PC-9 (cell line): Measurements from ENCODE around the gene TTC31. TPM values are rescaled to one million over a fixed set of nuclear protein-coding genes. Genes with fewer than 3 reads are reported as not detected.

Experiments
- BruUV-seq: library from RNA; stranded (reverse); fragments of 400-500 nt; replicated peaks from 2 replicates; lab custom pipeline; 2021; lab: Mats Ljungman, UMichigan
- CTCF ChIA-PET: fragments of 300-600 bp; sonication (Branson Sonifier 250); formaldehyde crosslinking; loops from one replicate; lab custom pipeline; 2022; ENCODE audit warnings: antibody characterized with exemption; lab: Charles Lee
- POLR2A ChIA-PET: fragments of 300-600 bp; sonication (Branson Sonifier 250); formaldehyde crosslinking; loops from one replicate; lab custom pipeline; 2022; ENCODE audit warnings: antibody characterized with exemption; ENCODE audit not compliant: unreplicated experiment; lab: Charles Lee
- DNase-seq, 2 experiments: peaks; one replicate each; pipeline versions ENCODE4 v3.0.0 to v3.0.0-alpha.2; 2015 to 2022; ENCODE audit warnings: mixed read lengths in 1 of 2
- H2AFZ ChIP-seq: fragments of 200-600 bp; sonication (generic); 2 replicates; pipeline ENCODE4 v1.8.1; 2017; ENCODE audit warnings: antibody characterized with exemption
- H3F3A ChIP-seq: fragments of 200-600 bp; sonication (generic); 2 replicates; pipeline ENCODE4 v1.8.1; 2017; ENCODE audit warnings: antibody characterized with exemption, mild to moderate bottlenecking, low read depth; ENCODE audit not compliant: insufficient read depth
- H3K27ac ChIP-seq: fragments of 200-600 bp; sonication (generic); 2 replicates; pipeline ENCODE4 v1.6.1; 2016; ENCODE audit warnings: mixed run types
- H3K27me3 ChIP-seq: fragments of 200-600 bp; sonication (generic); 2 replicates; pipeline ENCODE4 v1.6.1; 2016; ENCODE audit warnings: low read depth, mixed run types; ENCODE audit not compliant: insufficient read depth
- H3K36me3 ChIP-seq: fragments of 200-600 bp; sonication (generic); 2 replicates; pipeline ENCODE4 v1.6.1; 2016; ENCODE audit warnings: low read depth, mixed run types
- H3K4me1 ChIP-seq: fragments of 200-600 bp; sonication (generic); replicated peaks from 2 replicates; pipeline ENCODE4 v1.6.1; 2016; ENCODE audit warnings: mixed run types; ENCODE audit not compliant: insufficient read depth
- H3K4me2 ChIP-seq: fragments of 200-600 bp; sonication (generic); 2 replicates; pipeline ENCODE4 v1.6.1; 2017; ENCODE audit warnings: mixed run types
- H3K4me3 ChIP-seq: fragments of 200-600 bp; sonication (generic); 2 replicates; pipeline ENCODE4 v1.6.1; 2016; ENCODE audit warnings: mixed run types
- H3K79me2 ChIP-seq: fragments of 200-600 bp; sonication (generic); 2 replicates; pipeline ENCODE4 v1.6.1; 2017; ENCODE audit warnings: low read depth, mixed run types
- H3K9me2 ChIP-seq: fragments of 200-600 bp; sonication (generic); 2 replicates; pipeline ENCODE4 v1.8.1; 2017; ENCODE audit warnings: mild to moderate bottlenecking; ENCODE audit not compliant: insufficient read depth
- H3K9me3 ChIP-seq: fragments of 200-600 bp; sonication (generic); 2 replicates; pipeline ENCODE4 v1.8.1; 2016; ENCODE audit warnings: low read depth; ENCODE audit not compliant: insufficient read depth
- H4K20me1 ChIP-seq: fragments of 200-600 bp; sonication (generic); 2 replicates; pipeline ENCODE4 v1.8.1; 2017; ENCODE audit not compliant: insufficient read depth
- EZH2 ChIP-seq: fragments of 200-600 bp; sonication (generic); IDR thresholded peaks from 2 replicates; pipeline ENCODE4 v1.8.0; 2017; ENCODE audit warnings: antibody characterized with exemption, low read depth
- intact Hi-C: fragments of 100-400 bp; cut with micrococcal nuclease; formaldehyde crosslinking; loops from one replicate; pipeline ENCODE4 v1.10.0; 2022; ENCODE audit not compliant: unreplicated experiment
- total RNA-seq: library from RNA; stranded (reverse); gene quantifications from 2 replicates; pipeline ENCODE4 v1.2.3, GENCODE V29; 2021
- TF ChIP-seq, protein P1 (sequence below): fragments of 200-600 bp; sonication (generic); conservative IDR thresholded peaks from 2 replicates; pipeline ENCODE4 v1.6.1; 2017; ENCODE audit warnings: mixed run types, antibody characterized with exemption, mild to moderate bottlenecking, moderate library complexity

Gene TTC31
- total RNA-seq, 1 experiment from 2014 or later = 20.1 TPM

DNA sequence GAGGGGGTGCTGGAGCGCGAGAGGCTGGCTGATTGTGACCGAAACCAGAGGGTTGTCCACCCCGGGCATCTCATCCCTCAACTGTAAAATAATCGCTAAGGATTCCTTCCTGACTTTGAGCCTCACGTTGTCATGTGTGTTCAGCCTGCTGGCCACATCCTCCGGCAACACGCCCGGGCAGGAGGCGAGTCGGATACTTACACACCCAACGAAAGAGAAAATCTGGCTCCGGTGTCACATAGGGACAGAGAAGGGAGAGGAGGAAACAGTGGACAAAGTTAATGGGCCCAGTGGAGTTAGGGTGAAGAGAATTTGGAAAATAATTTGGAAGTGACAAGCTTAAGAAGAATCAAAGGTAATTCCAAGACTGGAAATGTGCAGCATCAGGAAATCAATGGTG lies 33.8 kb downstream of the TTC31 start:
- Histone ChIP-seq H3K9me3 (no peaks in the 10 kb centered on the region), H3K79me2 (no peaks in the 10 kb centered on the region), H3F3A (no peaks in the 10 kb centered on the region), H2AFZ (no peak overlapping the region), H3K9me2 (no peaks in the 10 kb centered on the region), H3K36me3 (no peaks in the 10 kb centered on the region), H4K20me1 (no peaks in the 10 kb centered on the region), H3K4me1 (no peaks in the 10 kb centered on the region), H3K4me2 (no peak overlapping the region), H3K27me3 (no peaks in the 10 kb centered on the region), H3K27ac (no peak overlapping the region), H3K4me3 (no peak overlapping the region)
- intact Hi-C loops = no loop called here
- TF ChIP-seq, protein P1, sequence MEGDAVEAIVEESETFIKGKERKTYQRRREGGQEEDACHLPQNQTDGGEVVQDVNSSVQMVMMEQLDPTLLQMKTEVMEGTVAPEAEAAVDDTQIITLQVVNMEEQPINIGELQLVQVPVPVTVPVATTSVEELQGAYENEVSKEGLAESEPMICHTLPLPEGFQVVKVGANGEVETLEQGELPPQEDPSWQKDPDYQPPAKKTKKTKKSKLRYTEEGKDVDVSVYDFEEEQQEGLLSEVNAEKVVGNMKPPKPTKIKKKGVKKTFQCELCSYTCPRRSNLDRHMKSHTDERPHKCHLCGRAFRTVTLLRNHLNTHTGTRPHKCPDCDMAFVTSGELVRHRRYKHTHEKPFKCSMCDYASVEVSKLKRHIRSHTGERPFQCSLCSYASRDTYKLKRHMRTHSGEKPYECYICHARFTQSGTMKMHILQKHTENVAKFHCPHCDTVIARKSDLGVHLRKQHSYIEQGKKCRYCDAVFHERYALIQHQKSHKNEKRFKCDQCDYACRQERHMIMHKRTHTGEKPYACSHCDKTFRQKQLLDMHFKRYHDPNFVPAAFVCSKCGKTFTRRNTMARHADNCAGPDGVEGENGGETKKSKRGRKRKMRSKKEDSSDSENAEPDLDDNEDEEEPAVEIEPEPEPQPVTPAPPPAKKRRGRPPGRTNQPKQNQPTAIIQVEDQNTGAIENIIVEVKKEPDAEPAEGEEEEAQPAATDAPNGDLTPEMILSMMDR = no peak
- no peak for TF ChIP-seq EZH2
- no TSS peak for BruUV-seq
- ChIA-PET CTCF (no interaction called here), POLR2A (no interaction called here)
- no peak for DNase-seq

DNA sequence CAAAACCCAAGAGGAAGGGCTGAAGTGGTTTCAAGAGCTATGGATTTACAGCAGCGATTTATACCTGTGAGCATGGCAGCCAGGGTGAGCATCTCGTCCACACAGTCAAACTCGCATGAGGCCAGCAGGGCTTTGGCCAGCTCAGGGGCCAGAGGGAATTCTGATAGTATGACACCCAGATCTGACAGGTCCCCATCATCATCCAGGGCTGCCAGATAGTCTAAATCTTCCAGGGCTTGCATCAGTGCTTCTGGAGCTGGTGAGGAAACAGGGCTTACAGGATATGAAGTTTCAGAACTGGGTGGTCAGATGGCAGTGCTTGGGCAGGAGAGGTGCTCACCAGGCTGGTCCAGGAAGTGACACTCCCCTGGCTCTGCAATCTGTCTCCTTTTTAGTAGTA lies 39.6 kb downstream of the TTC31 start:
- Histone ChIP-seq H3K9me2 (no peaks in the 10 kb centered on the region), H3K79me2 (peaks cover 8% of the 10 kb centered on the region), H2AFZ (no peak overlapping the region), H3K4me3 (no peak overlapping the region), H3K36me3 (peaks cover 14% of the 10 kb centered on the region), H3K27me3 (no peaks in the 10 kb centered on the region), H3F3A (no peaks in the 10 kb centered on the region; the same call in 1 of the 2 replicates), H3K4me2 (no peak overlapping the region), H3K27ac (no peak overlapping the region), H3K9me3 (no peaks in the 10 kb centered on the region), H4K20me1 (no peaks in the 10 kb centered on the region), H3K4me1 (no peaks in the 10 kb centered on the region; the same call in 1 of the 2 replicates)
- no TSS peak for BruUV-seq
- intact Hi-C loops = no loop called here
- TF ChIP-seq, protein P1 = no peak
- no peak for TF ChIP-seq EZH2
- CTCF ChIA-PET = no interaction called here
- no peak for DNase-seq
- POLR2A ChIA-PET = interaction anchor here (0.6 kb wide), 1 partner anchor 843 kb away, joined by 7 read pairs; no protein-coding TSS in a partner anchor

- no TSS peak for BruUV-seq
- H3K4me1 ChIP-seq = peaks cover 10% of the 10 kb centered on the region
- peaks cover 18% of the 10 kb centered on the region for H3K36me3 ChIP-seq
- H3K4me3 ChIP-seq = no peak overlapping the region
- no peak overlapping the region for H2AFZ ChIP-seq
- no peaks in the 10 kb centered on the region for H3K9me2 ChIP-seq
- no peak for DNase-seq
- intact Hi-C loops = no loop called here
- no peaks in the 10 kb centered on the region for H3K27me3 ChIP-seq
- ChIA-PET CTCF (no interaction called here), POLR2A (no interaction called here)
- no peak overlapping the region for H3K4me2 ChIP-seq
- no peak for TF ChIP-seq EZH2
- TF ChIP-seq, protein P1 = no peak
- no peaks in the 10 kb centered on the region for H3K9me3 ChIP-seq
- peaks cover 6% of the 10 kb centered on the region; the same call in 1 of the 2 replicates for H3F3A ChIP-seq
- H3K79me2 ChIP-seq = peaks cover 23% of the 10 kb centered on the region
- H4K20me1 ChIP-seq = peaks cover 9% of the 10 kb centered on the region; the same call in 1 of the 2 replicates
- no peak overlapping the region for H3K27ac ChIP-seq
These were observed 41.1 kb downstream of the TTC31 start for GRCh38 chr2:74524005-74524404.
